ENCODE measurements around the gene RTN4. TPM values are rescaled to one million over a fixed set of nuclear protein-coding genes. Genes with fewer than 3 reads are reported as not detected.

RTN4 gene
- total RNA-seq, 1 experiment from 2014 or later = 295 TPM

- DNase-seq (ENCODE audit: low read depth) = no peak
These were observed 121.5 kb downstream of the RTN4 start for GRCh38 chr2:54928719-54929118.

- DNase-seq (ENCODE audit: low read depth) = no peak
These were observed 122.3 kb downstream of the RTN4 start for GRCh38 chr2:54927751-54928615.

GRCh38 chr2:54927085-54927750, 123.0 kb downstream of the RTN4 start:
- no peak for DNase-seq (ENCODE audit: low read depth)

GRCh38 chr2:54925022-54925421, 125.2 kb downstream of the RTN4 start:
- DNase-seq (ENCODE audit: low read depth) = no peak

DNA sequence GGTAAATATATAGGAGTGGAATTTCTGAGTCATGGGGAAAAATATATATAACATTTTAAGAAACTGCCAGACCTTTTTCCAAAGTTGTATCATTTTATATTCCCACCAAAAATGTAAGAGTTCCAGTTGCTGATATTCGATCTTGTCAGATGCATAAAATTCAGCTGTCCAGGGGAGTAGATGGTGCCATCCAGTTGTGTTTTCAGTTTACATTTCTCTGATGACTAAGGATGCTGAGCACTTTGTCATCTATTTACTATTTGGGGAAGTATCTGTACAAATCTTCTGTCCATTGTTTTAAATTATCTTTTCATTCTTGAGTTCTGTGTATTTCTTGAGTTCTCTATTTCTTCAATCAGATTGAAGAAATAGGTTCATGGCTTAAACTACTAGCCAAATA, 126.1 kb downstream of the RTN4 start:
- no peak for DNase-seq (ENCODE audit: low read depth)

Small RNA genes within 50 kb of the gene (small RNA-seq; reads per million reads assigned to genes)
- gene RNU6-433P = not detected

Other genes with a start within 250 kb of the RTN4 start
- gene CLHC1, start 181.8 kb upstream of the RTN4 start, total RNA-seq (2014; rRNA removed; shearing (Covaris generic)) = 3.8 and 4.7 TPM in 2 replicates
- gene RPS27A, start 182.2 kb upstream of the RTN4 start, total RNA-seq (2014; rRNA removed; shearing (Covaris generic)) = 1,089 and 1,323 TPM in 2 replicates
- 41.8 and 49.4 TPM in 2 replicates for gene MTIF2, start 218.8 kb upstream of the RTN4 start, total RNA-seq (2014; rRNA removed; shearing (Covaris generic))